Measurements from ENCODE around the gene L3MBTL3. TPM values are rescaled to one million over a fixed set of nuclear protein-coding genes. Genes with fewer than 3 reads are reported as not detected.
"Not testable (repeated sequence)": the region's sequence is repeated elsewhere in the genome, so short reads cannot be mapped to it uniquely, and the experiment has no call there.

L3MBTL3 gene
- total RNA-seq, 1 donor from 2014 or later, result 4.3 TPM

GRCh38 chr6:130158548-130158947 is 140.2 kb downstream of the L3MBTL3 start:
- ATAC-seq (ENCODE audit: poor library complexity), result no peak
- intact Hi-C loops (cut with DNase I), result no loop called here

GRCh38 chr6:130159956-130160355 is 141.6 kb downstream of the L3MBTL3 start:
- ATAC-seq (ENCODE audit: poor library complexity) (no peak), DNase-seq (no peak)
- intact Hi-C loops (cut with DNase I), result no loop called here

More at GRCh38 chr6:130158548-130158947, 140.2 kb downstream of the L3MBTL3 start:
- DNase-seq, result no peak

- intact Hi-C loops (cut with DNase I), result no loop called here
- ATAC-seq (ENCODE audit: poor library complexity) (peak; percentile 75), DNase-seq (no peak)
These were observed 143.5 kb downstream of the L3MBTL3 start for GRCh38 chr6:130161683-130162404.

GRCh38 chr6:130162421-130162820 is 144.0 kb downstream of the L3MBTL3 start:
- no peak for DNase-seq
- intact Hi-C loops (cut with DNase I), result no loop called here
- no peak for ATAC-seq (ENCODE audit: poor library complexity)

DNA sequence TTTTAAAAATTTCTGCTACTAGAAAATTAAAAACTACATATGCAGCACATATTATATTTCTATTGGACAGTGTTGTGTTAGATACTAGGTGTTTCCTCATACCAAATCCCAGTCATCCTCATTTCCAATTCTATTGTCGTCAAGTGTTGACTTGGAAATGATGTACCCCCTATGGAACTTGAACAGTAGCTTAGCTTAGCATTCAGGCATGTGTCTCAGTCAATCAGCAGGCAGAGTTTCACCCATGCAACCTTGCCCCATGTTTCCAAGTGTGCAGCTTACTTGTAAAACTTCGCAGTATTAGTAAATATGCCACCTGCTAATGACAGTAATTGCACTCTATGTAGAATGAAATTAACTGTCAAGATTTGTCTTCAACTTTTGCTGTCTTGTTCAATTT is 144.9 kb downstream of the L3MBTL3 start:
- ATAC-seq (ENCODE audit: poor library complexity), result no peak
- no peak for DNase-seq
- intact Hi-C loops (cut with DNase I), result no loop called here

DNA sequence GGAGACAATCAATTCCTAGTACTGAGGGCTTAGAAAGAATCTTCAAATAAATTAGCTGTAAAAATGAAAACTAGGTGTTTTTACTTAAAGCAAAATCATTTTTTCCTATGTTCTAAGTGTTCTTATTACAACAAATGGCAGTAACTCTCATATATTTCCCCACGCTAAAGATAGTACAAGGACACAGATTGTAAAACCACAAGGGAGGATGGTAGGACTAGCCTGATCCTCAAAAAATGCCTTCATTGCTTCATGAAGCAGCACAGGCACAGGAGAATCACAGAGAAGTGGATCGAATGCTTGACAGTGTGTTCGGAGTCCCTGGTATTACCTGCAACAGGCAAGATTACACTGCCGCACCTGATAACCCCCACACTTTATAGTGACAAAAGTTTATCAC is 145.9 kb downstream of the L3MBTL3 start:
- DNase-seq (no peak), ATAC-seq (ENCODE audit: poor library complexity) (no peak)
- intact Hi-C loops (cut with DNase I), result no loop called here

GRCh38 chr6:130167655-130168054 is 149.3 kb downstream of the L3MBTL3 start:
- intact Hi-C loops (cut with DNase I), result no loop called here
- no peak for ATAC-seq (ENCODE audit: poor library complexity)

DNA sequence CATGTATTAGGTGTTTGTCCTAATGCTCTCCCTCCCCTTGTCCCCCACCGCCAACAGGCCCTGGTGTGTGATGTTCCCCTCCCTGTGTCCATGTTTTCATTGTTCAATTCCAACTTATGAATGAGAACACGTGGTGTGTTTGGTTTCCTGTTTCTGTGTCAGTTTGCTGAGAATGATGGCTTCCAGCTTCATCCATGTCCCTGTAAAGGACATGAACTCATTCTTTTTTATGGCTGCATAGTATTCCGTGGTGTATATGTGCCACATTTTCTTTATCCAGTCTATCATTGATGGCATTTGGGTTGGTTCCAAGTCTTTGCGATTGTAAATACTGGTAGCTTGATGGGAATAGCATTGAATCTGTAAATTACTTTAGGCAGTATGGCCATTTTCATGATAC is 151.8 kb downstream of the L3MBTL3 start:
- DNase-seq; ATAC-seq (ENCODE audit: poor library complexity); intact Hi-C loops (cut with DNase I): not testable (repeated sequence)

More at GRCh38 chr6:130167655-130168054, 149.3 kb downstream of the L3MBTL3 start:
- no peak for DNase-seq

DNA sequence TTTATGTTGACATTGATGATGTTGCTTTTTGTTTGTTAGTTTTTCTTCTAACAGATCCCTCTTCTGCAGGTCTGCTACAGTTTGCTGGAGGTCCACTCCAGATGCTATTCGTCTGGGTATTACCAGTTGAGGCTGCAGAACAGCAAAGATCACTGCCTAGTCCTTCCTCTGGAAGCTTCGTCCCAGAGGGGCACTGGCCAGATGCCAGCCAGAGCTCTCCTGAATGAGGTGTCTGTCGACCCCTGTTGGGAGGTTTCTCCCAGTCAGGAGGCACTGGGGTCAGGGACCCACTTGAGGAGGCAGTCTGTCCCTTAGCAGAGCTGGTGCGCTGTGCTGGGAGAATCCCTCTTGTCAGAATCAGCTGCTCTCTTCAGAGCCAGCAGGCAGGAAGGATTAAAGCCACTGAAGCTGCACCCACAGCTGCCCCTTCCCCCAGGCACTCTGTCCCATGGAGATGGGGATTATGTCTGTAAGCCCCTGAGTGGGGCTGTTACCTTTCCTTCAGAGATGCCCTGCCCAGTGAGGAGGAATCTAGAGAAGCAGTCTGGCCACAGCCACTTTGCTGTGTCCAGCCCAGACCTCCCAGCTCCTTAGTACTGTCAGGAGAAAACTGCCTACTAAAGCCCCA is 155.1 kb downstream of the L3MBTL3 start:
- DNase-seq; intact Hi-C loops (cut with DNase I); ATAC-seq (ENCODE audit: poor library complexity): not testable (repeated sequence)

GRCh38 chr6:130176378-130176777 is 158.0 kb downstream of the L3MBTL3 start:
- ATAC-seq (ENCODE audit: poor library complexity), result no peak

DNA sequence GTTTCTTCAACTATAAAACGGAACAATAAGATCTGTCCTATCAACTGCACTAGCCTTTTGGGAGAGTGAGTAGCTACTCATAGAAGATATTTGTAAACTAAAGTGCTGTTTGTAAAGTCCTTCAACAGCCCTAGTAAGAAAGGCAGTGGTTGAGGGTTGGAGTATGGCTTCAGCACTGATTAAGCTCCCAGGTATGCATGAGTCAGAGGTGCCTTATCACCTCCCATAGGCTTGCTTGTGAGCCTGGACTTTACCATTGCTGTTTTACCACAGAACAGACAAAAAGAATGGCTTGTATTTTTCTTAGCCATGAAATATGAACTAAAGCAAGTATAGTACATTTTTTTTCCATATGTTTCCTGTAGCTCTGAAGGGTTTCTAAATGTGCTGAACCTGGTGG is 160.3 kb downstream of the L3MBTL3 start:
- ATAC-seq (ENCODE audit: poor library complexity), result no peak
- intact Hi-C loops (cut with DNase I), result no loop called here
- no peak for DNase-seq

More at GRCh38 chr6:130176378-130176777, 158.0 kb downstream of the L3MBTL3 start:
- no peak for DNase-seq
- intact Hi-C loops (cut with DNase I), result no loop called here

GRCh38 chr6:130182466-130182865 is 164.1 kb downstream of the L3MBTL3 start:
- no peak for DNase-seq
- no peak for ATAC-seq (ENCODE audit: poor library complexity)
- intact Hi-C loops (cut with DNase I), result no loop called here

GRCh38 chr6:130183271-130184222 is 165.2 kb downstream of the L3MBTL3 start:
- intact Hi-C loops (cut with DNase I), result no loop called here
- no peak for ATAC-seq (ENCODE audit: poor library complexity)
- DNase-seq, result no peak

DNA sequence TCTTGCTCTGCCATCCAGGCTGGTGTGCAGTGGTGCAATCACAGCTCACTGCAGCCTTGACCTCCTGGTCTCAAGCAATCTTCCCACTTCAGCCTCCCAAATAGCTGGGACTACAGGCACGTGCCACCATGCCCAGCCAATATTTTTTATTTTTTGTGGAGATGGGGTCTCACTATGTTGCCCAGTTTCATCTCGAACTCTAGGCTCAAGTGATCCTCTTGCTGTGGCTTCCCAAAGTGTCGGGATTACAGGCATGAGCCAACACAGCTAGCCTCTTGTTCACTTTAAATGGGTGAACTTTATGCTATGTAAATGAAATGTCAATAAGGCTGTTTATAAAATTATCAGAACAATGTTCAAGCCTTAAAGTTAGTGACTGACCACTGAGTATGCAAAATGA is 167.3 kb downstream of the L3MBTL3 start:
- intact Hi-C loops (cut with DNase I), result no loop called here
- DNase-seq (no peak), ATAC-seq (ENCODE audit: poor library complexity) (no peak)

DNA sequence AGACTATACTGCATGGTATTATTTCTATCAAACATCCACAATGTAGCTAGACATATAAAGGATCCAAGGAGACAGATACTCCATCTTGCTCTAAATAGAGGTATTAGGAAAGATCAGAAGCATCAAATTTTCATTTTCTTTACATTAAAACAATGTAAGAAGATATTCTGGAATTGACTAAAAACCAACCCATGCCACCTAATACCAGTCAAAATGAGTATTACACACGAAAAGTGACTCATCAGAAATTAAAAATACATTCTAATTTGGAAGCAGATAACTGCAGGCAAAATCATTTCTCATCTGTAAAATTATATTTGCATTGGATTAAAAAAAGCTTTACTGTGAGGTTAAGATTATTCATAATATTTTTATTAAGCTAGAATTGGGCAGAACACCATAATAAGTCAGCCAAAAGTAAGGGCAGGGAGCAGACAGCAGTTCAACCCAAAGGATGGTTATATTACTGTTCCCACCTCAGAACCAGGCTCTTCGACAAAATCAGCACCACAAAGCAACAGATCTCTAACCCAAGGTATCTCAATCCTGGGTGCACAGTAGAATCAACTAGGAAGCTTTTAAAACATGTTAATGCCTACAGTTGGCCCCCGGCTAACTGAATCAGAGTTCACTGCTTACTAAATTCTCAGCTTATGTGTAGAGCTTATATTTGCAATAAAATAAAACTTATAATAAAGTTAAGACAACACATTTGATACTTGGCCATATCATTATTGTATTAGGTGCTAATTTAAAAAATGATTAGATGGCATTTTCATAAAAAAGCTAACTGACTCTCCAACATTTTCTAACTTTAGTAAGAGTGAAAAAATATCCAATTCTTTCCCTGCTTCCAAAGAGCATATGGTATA is 169.2 kb downstream of the L3MBTL3 start:
- no peak for DNase-seq
- intact Hi-C loops (cut with DNase I), result no loop called here
- ATAC-seq (ENCODE audit: poor library complexity), result no peak

- ATAC-seq (ENCODE audit: poor library complexity) (no peak), DNase-seq (no peak)
- intact Hi-C loops (cut with DNase I), result no loop called here
These were observed 170.0 kb downstream of the L3MBTL3 start for GRCh38 chr6:130188207-130188899.

- DNase-seq, result no peak
- intact Hi-C loops (cut with DNase I), result no loop called here
- ATAC-seq (ENCODE audit: poor library complexity), result peak; percentile 74
These were observed 171.4 kb downstream of the L3MBTL3 start for GRCh38 chr6:130189531-130190397.

Measured in Right ventricle myocardium superior (tissue), 1 donor.